Sigmoid colon (tissue), 7 donors: ENCODE results near the gene VWA2. TPM values are rescaled to one million over a fixed set of nuclear protein-coding genes. Genes with fewer than 3 reads are reported as not detected.

ENCODE experiments used
- DNase-seq: peaks from one replicate; pipeline ENCODE4 v3.0.0-alpha.2; 2019
- H3K27ac ChIP-seq, 4 donors: fragments of 200-600 bp; sonication (generic); one replicate each; pipeline ENCODE4 v1.5.1; 2016 to 2019; ENCODE audit warnings: mild to moderate bottlenecking in 1 of 4
- H3K27me3 ChIP-seq, 3 donors: fragments of 200-600 bp; sonication (generic); one replicate each; pipeline ENCODE4 v1.5.1; 2019; ENCODE audit warnings: mild to moderate bottlenecking in 1 of 3
- H3K36me3 ChIP-seq, 4 donors: fragments of 200-600 bp; sonication (generic); one replicate each; pipeline ENCODE4 v1.5.1; 2016 to 2019
- H3K4me1 ChIP-seq, 4 donors: fragments of 200-600 bp; sonication (generic); one replicate each; pipeline ENCODE4 v1.5.1; 2017 to 2019
- H3K4me3 ChIP-seq, 4 donors: fragments of 200-600 bp; sonication (generic); one replicate each; pipeline ENCODE4 v1.5.1; 2017 to 2019; ENCODE audit warnings: mild to moderate bottlenecking in 2 of 4, moderate library complexity in 1 of 4
- H3K9me3 ChIP-seq, 4 donors: fragments of 200-600 bp in 3 of 4; sonication (generic) in 3 of 4; one replicate each; pipeline versions ENCODE4 v1.5.1 to v1.6.1; 2013 to 2019
- CTCF ChIP-seq, 4 experiments: fragments of 450-650 bp in 3 of 4; fragments of 200-600 bp in 1 of 4; IDR thresholded peaks; one replicate each; pipeline ENCODE4 v1.5.1; 2016 to 2019; ENCODE audit warnings: antibody characterized with exemption in 4 of 4, mild to moderate bottlenecking in 3 of 4, moderate library complexity in 2 of 4
- EP300 ChIP-seq, 4 donors: sonication (generic); formaldehyde crosslinking; IDR thresholded peaks; one replicate each; pipeline ENCODE4 v1.6.1; 2017; ENCODE audit warnings: antibody characterized with exemption in 4 of 4
- POLR2A ChIP-seq, 2 donors: fragments of 450-650 bp; IDR thresholded peaks; one replicate each; pipeline ENCODE4 v1.6.1; 2016; ENCODE audit warnings: antibody characterized with exemption in 2 of 2, mild to moderate bottlenecking in 2 of 2, moderate library complexity in 2 of 2
- POLR2AphosphoS5 ChIP-seq, 4 donors: sonication (generic); formaldehyde crosslinking; IDR thresholded peaks; one replicate each; pipeline ENCODE4 v1.6.1; 2017; ENCODE audit warnings: antibody characterized with exemption in 4 of 4
- WGBS, 2 donors: extraction: QIAGEN DNeasy Blood & Tissue Kit; methylation state at CpG; one replicate each; pipeline ENCODE4 v1.1.7; 2013; 5-methylcytosine and 5-hydroxymethylcytosine counted together
- intact Hi-C: fragments of 100-400 bp; cut with DNase I; formaldehyde crosslinking; loops from one replicate; pipeline ENCODE4 v1.15.1; 2023
- polyA plus RNA-seq, 3 donors: library from polyadenylated mRNA; stranded (reverse); fragments of 200-250 nt; gene quantifications; one replicate each; pipeline ENCODE4 v1.2.3, GENCODE V29; 2013
- total RNA-seq, 4 donors: library from RNA; depleted of rRNA; stranded (reverse); fragments of >200 nt; gene quantifications; one replicate each; pipeline ENCODE4 v1.1.0, GENCODE V29; 2016
- donor health status: healthy with polysubstance abuse.
- donor health status: Bipolar disorder and iron deficiency.
- donor health status: healthy.

Gene VWA2
- total and polyA plus RNA-seq, 7 donors = 0.23 to 1.3 (median 0.46) TPM; not detected in 3

DNA sequence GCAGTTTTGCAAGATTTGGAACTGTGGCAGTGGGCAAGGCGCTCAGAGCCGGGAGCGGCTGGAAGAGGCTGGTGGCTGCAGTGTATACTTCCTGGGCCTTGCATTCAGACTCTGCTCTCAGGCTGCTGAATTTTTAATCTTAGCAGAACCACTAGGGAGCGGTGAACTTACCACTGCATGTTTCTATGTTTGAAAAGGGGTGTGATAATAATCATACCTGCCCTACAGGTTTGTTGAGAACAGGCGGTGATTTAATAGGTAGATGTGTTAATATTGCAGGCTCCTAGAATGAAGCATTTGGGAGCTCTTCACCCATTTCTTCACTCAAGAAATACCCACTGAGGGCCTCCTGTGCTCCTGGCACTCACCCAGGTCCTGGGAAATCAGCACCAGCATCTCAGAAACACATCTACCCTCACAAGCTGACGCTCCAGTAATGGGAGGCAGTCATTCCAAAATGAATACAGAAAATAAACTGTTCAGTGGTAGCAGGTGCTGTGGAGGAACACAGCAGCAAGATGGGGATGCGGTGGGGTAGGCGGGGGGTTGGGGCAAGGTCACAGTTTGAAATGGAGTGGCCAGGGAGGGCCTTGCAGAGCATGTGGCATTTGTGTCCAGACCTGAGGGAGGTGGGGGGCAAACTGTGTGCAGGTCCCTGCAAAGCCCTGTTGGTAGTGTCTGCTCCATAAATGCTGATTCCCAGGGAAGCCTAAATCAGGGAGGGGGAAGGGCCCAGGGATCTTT is 41.0 kb downstream of the VWA2 start:
- H3K4me3 ChIP-seq = no peak overlapping the region
- H3K27me3 ChIP-seq = no peaks in the 10 kb centered on the region
- WGBS, 2 donors = 87 to 92% methylated on average over 8 of the region's 8 CpGs
- intact Hi-C loops = no loop called here
- DNase-seq = no peak
- TF ChIP-seq POLR2AphosphoS5 (IDR thresholded peaks at IDR 0.05) (no peak), CTCF (IDR thresholded peaks at IDR 0.05) (no peak), POLR2A (IDR thresholded peaks at IDR 0.05) (no peak), EP300 (IDR thresholded peaks at IDR 0.05) (no peak)
- H3K27ac ChIP-seq = no peak overlapping the region
- H3K36me3 ChIP-seq = no peaks in the 10 kb centered on the region
- no peaks in the 10 kb centered on the region for H3K4me1 ChIP-seq
- H3K9me3 ChIP-seq = no peaks in the 10 kb centered on the region

DNA sequence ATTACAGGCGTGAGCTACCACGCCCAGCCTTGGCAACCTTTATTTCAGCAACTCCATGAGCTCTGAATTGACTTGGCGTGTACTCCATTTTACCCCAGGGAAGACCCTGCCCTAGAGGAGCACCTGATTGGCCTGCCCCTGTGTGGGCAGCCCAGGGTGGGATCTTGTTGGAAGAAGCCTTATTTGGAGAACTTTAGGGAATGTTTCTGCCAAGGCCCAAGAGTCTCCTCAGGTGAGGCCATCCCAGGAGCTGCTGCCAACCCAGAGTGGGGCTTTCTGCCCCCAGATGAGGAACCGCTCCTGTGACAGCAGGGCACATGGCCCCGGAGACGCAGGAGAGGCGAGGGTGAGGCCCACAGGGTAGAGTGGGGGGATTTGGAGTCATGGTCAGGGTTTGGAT is 42.0 kb downstream of the VWA2 start:
- Histone ChIP-seq H3K27me3 (no peaks in the 10 kb centered on the region), H3K36me3 (no peaks in the 10 kb centered on the region), H3K4me3 (no peak overlapping the region), H3K27ac (no peak overlapping the region), H3K9me3 (no peaks in the 10 kb centered on the region), H3K4me1 (no peaks in the 10 kb centered on the region)
- DNase-seq = no peak
- intact Hi-C loops = no loop called here
- TF ChIP-seq CTCF (IDR thresholded peaks at IDR 0.05) (no peak), POLR2AphosphoS5 (IDR thresholded peaks at IDR 0.05) (no peak), POLR2A (IDR thresholded peaks at IDR 0.05) (no peak)
- WGBS, 2 donors = 68 to 73% methylated on average over 7 of the region's 7 CpGs

GRCh38 chr10:114281461-114281860 is 42.4 kb downstream of the VWA2 start:
- TF ChIP-seq POLR2AphosphoS5 (IDR thresholded peaks at IDR 0.05) (no peak), POLR2A (IDR thresholded peaks at IDR 0.05) (no peak), CTCF (IDR thresholded peaks at IDR 0.05) (no peak), EP300 (IDR thresholded peaks at IDR 0.05) (no peak)
- Histone ChIP-seq H3K27ac (no peak overlapping the region), H3K27me3 (no peaks in the 10 kb centered on the region), H3K9me3 (no peaks in the 10 kb centered on the region), H3K36me3 (no peaks in the 10 kb centered on the region), H3K4me3 (no peak overlapping the region), H3K4me1 (no peaks in the 10 kb centered on the region)
- DNase-seq = no peak
- intact Hi-C loops = no loop called here
- 77 to 83% methylated on average over 5 of the region's 5 CpGs for WGBS, 2 donors

DNA sequence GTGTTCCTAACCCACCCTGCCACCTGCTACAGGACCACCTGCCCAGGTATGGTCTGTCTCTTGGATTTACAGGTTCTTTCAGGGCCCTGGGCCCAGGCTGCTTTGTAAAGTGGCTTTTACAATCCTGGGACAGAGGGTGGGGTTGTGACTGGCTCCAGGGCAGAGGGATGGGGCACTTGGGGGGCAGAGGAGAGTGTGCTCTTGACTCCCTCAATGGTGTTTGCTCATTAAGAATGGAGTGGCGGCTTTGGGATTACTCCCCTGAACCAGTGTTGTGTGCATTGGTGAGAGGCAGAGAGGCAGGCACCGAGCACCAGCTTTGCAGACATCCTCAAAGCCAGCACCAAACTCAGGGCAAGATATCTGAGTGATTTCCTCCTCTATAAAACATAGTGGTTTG is 43.5 kb downstream of the VWA2 start:
- Histone ChIP-seq H3K9me3 (no peaks in the 10 kb centered on the region), H3K27me3 (no peaks in the 10 kb centered on the region), H3K4me1 (no peaks in the 10 kb centered on the region), H3K36me3 (no peaks in the 10 kb centered on the region), H3K4me3 (no peak overlapping the region), H3K27ac (no peak overlapping the region)
- TF ChIP-seq POLR2A (IDR thresholded peaks at IDR 0.05) (no peak), POLR2AphosphoS5 (IDR thresholded peaks at IDR 0.05) (no peak), EP300 (IDR thresholded peaks at IDR 0.05) (no peak), CTCF (IDR thresholded peaks at IDR 0.05) (no peak)
- intact Hi-C loops = no loop called here
- no peak for DNase-seq
- 94 to 97% methylated on average over 2 of the region's 2 CpGs for WGBS, 2 donors

GRCh38 chr10:114283091-114283490 is 44.0 kb downstream of the VWA2 start:
- no peak for DNase-seq
- Histone ChIP-seq H3K27ac (no peak overlapping the region), H3K4me1 (no peaks in the 10 kb centered on the region), H3K27me3 (no peaks in the 10 kb centered on the region), H3K4me3 (no peak overlapping the region), H3K36me3 (no peaks in the 10 kb centered on the region), H3K9me3 (no peaks in the 10 kb centered on the region)
- WGBS, 2 donors = 95 to 96% methylated on average over 10 of the region's 10 CpGs
- TF ChIP-seq POLR2AphosphoS5 (IDR thresholded peaks at IDR 0.05) (no peak), EP300 (IDR thresholded peaks at IDR 0.05) (no peak), POLR2A (IDR thresholded peaks at IDR 0.05) (no peak), CTCF (IDR thresholded peaks at IDR 0.05) (no peak)
- intact Hi-C loops = no loop called here
